ENCODE measurements around the gene IRF2. TPM values are rescaled to one million over a fixed set of nuclear protein-coding genes. Genes with fewer than 3 reads are reported as not detected.
A peak's percentile ranks its signal among the peaks of the same experiment; 100 is the strongest.

The IRF2 gene
- total RNA-seq, 3 donors from 2014 or later (not counting 1 experiment from before 2014, with no cell fraction given): 50.6 to 68.5 (median 59.8) TPM

- H3K27ac ChIP-seq (ENCODE audit: low read length): no peak overlapping the region
- no peaks in the 10 kb centered on the region for H3K36me3 ChIP-seq (ENCODE audit: control insufficient read depth, insufficient read depth, low read length)
- no peaks in the 10 kb centered on the region for H3K9me3 ChIP-seq (ENCODE audit: control insufficient read depth, insufficient read depth, low read length)
- no peak for ATAC-seq
- no peak overlapping the region for H3K4me3 ChIP-seq (ENCODE audit: low read length)
- intact Hi-C loops (cut with micrococcal nuclease): no loop called here
- H3K9me3 Mint-ChIP-seq: no peaks in the 10 kb centered on the region
- peaks cover 17% of the 10 kb centered on the region for H3K4me1 ChIP-seq (ENCODE audit: control insufficient read depth, insufficient read depth, low read length)
- peak overlapping the region in 1 of 2 donors; percentile 82 for H3K27ac Mint-ChIP-seq
- no peak overlapping the region for H3K4me3 Mint-ChIP-seq
- H3K27me3 ChIP-seq (ENCODE audit: control insufficient read depth, insufficient read depth, low read length): no peaks in the 10 kb centered on the region
- no peak for DNase-seq
- no peaks in the 10 kb centered on the region for H3K27me3 Mint-ChIP-seq (ENCODE audit: low read depth in 2 of 2)
- H3K36me3 Mint-ChIP-seq: no peaks in the 10 kb centered on the region
- TF ChIP-seq CTCF (IDR thresholded peaks at IDR 0.05): no peak
- H3K4me1 Mint-ChIP-seq: peaks cover 18 to 31% of the 10 kb centered on the region in 2 donors
- 89% methylated on average over 4 of the region's 4 CpGs for WGBS (ENCODE audit: insufficient coverage)
Observed at GRCh38 chr4:184357772-184358171, 116.6 kb downstream of the IRF2 start.

- no peaks in the 10 kb centered on the region for H3K9me3 Mint-ChIP-seq
- no peaks in the 10 kb centered on the region for H3K36me3 ChIP-seq (ENCODE audit: control insufficient read depth, insufficient read depth, low read length)
- no peaks in the 10 kb centered on the region for H3K27me3 ChIP-seq (ENCODE audit: control insufficient read depth, insufficient read depth, low read length)
- no peak for TF ChIP-seq CTCF (IDR thresholded peaks at IDR 0.05)
- intact Hi-C loops (cut with micrococcal nuclease): no loop called here
- H3K9me3 ChIP-seq (ENCODE audit: control insufficient read depth, insufficient read depth, low read length): no peaks in the 10 kb centered on the region
- 100% methylated on average over 1 of the region's 1 CpG for WGBS (ENCODE audit: insufficient coverage)
- H3K27ac Mint-ChIP-seq: peak overlapping the region in 1 of 2 donors; percentile 82
- H3K4me3 ChIP-seq (ENCODE audit: low read length): no peak overlapping the region
- ATAC-seq: no peak
- no peak overlapping the region for H3K4me3 Mint-ChIP-seq
- no peaks in the 10 kb centered on the region for H3K27me3 Mint-ChIP-seq (ENCODE audit: low read depth in 2 of 2)
- no peak for DNase-seq
- no peak overlapping the region for H3K27ac ChIP-seq (ENCODE audit: low read length)
- H3K4me1 ChIP-seq (ENCODE audit: control insufficient read depth, insufficient read depth, low read length): peaks cover 17% of the 10 kb centered on the region
- no peaks in the 10 kb centered on the region for H3K36me3 Mint-ChIP-seq
- H3K4me1 Mint-ChIP-seq: peaks cover 18 to 26% of the 10 kb centered on the region in 2 donors
Observed at GRCh38 chr4:184357165-184357564, 117.2 kb downstream of the IRF2 start.

DNA sequence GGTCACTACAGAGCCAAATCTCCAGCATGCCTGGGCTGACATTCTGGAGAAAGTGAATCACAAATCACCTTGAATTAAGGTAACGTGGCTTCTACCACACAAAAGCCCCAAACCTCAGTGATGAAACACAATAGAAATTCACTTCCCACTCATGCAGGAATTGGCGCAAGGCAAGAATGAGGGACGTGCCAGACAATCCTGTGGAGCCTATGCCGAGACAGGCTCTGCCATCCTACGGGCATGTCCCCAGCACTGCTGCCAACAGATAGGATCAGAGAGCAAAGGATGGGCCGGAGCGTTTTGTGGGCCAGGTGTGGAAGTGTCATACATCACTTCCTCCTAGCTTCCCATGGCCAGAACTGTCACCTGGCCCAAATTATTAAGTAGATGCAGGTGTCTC is 118.0 kb downstream of the IRF2 start:
- peaks cover 18 to 26% of the 10 kb centered on the region in 2 donors for H3K4me1 Mint-ChIP-seq
- H3K9me3 Mint-ChIP-seq: no peaks in the 10 kb centered on the region
- H3K36me3 Mint-ChIP-seq: no peaks in the 10 kb centered on the region
- Histone ChIP-seq H3K4me3 (ENCODE audit: low read length) (no peak overlapping the region), H3K9me3 (ENCODE audit: control insufficient read depth, insufficient read depth, low read length) (no peaks in the 10 kb centered on the region), H3K36me3 (ENCODE audit: control insufficient read depth, insufficient read depth, low read length) (no peaks in the 10 kb centered on the region), H3K27me3 (ENCODE audit: control insufficient read depth, insufficient read depth, low read length) (no peaks in the 10 kb centered on the region), H3K4me1 (ENCODE audit: control insufficient read depth, insufficient read depth, low read length) (peaks cover 17% of the 10 kb centered on the region), H3K27ac (ENCODE audit: low read length) (no peak overlapping the region)
- no peak for DNase-seq
- intact Hi-C loops (cut with micrococcal nuclease): no loop called here
- 87% methylated on average over 7 of the region's 7 CpGs for WGBS (ENCODE audit: insufficient coverage)
- no peak for ATAC-seq
- no peak for TF ChIP-seq CTCF (IDR thresholded peaks at IDR 0.05)
- peak overlapping the region; percentile 79 to 82 for H3K27ac Mint-ChIP-seq
- H3K4me3 Mint-ChIP-seq: no peak overlapping the region
- no peaks in the 10 kb centered on the region for H3K27me3 Mint-ChIP-seq (ENCODE audit: low read depth in 2 of 2)

DNA sequence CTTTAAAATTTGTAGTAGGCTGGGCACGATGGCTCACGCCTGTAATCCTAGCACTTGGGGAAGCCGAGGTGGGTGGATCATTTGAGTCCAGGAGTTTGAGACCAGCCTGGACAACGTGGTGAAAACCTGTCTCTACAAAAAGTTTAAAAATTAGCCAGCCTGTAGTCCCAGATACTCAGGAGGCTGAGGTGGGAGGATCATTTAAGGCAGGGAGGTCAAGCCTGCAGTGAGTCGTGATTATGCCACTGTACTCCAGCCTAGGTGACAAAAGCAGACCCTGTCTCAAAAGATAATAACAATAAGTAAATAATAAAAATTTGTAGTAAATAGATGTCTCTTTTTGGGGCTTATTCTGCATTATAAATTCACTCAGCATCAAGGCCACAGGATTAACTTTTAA is 118.5 kb downstream of the IRF2 start:
- H3K27me3 Mint-ChIP-seq (ENCODE audit: low read depth in 2 of 2): no peaks in the 10 kb centered on the region
- Histone ChIP-seq H3K4me1 (ENCODE audit: control insufficient read depth, insufficient read depth, low read length) (peaks cover 17% of the 10 kb centered on the region), H3K4me3 (ENCODE audit: low read length) (no peak overlapping the region), H3K27me3 (ENCODE audit: control insufficient read depth, insufficient read depth, low read length) (no peaks in the 10 kb centered on the region), H3K27ac (ENCODE audit: low read length) (no peak overlapping the region), H3K9me3 (ENCODE audit: control insufficient read depth, insufficient read depth, low read length) (no peaks in the 10 kb centered on the region), H3K36me3 (ENCODE audit: control insufficient read depth, insufficient read depth, low read length) (no peaks in the 10 kb centered on the region)
- H3K36me3 Mint-ChIP-seq: no peaks in the 10 kb centered on the region
- TF ChIP-seq CTCF (IDR thresholded peaks at IDR 0.05): no peak
- H3K27ac Mint-ChIP-seq: peak overlapping the region; percentile 79 to 82
- intact Hi-C loops (cut with micrococcal nuclease): no loop called here
- H3K4me3 Mint-ChIP-seq: no peak overlapping the region
- DNase-seq (no peak), ATAC-seq (no peak)
- WGBS (ENCODE audit: insufficient coverage): 82% methylated on average over 4 of the region's 5 CpGs
- H3K9me3 Mint-ChIP-seq: no peaks in the 10 kb centered on the region
- peaks cover 18 to 26% of the 10 kb centered on the region in 2 donors for H3K4me1 Mint-ChIP-seq
